VCaP (cell line): ENCODE data around the gene ATP13A3.

Experiments
- H3K27ac ChIP-seq: fragments of 450-650 bp; 2 replicates; pipeline ENCODE4 v1.5.1; 2017
- TF ChIP-seq, protein P1 (sequence below): fragments of 450-650 bp; conservative IDR thresholded peaks from 2 replicates; pipeline ENCODE4 v1.5.1; 2017; ENCODE audit warnings: mild to moderate bottlenecking, moderate library complexity

Gene ATP13A3

DNA sequence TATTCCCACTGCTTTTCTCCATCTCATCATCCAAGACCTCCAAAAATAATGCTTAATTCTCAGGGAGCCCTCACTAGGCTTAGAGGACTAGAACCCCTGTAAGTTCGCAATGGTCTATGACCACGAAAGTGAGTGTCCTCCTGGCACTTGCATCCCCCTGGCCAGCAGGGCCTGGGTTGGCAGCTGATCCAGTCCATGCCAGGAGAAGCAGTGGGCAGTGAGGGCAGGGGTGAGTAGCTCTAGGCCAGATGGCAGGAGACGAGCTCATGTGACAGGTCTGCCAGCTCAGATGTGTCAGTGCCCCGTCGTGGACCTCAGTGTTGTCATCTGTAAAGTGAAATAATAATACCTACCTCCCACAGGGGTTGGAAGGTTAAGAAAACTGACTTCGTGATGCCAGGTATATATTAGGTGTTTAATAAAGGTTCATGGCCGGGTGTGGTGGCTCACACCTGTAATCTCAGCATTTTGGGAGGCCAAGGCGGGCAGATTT, 98.8 kb downstream of the ATP13A3 start:
- TF ChIP-seq, protein P1, sequence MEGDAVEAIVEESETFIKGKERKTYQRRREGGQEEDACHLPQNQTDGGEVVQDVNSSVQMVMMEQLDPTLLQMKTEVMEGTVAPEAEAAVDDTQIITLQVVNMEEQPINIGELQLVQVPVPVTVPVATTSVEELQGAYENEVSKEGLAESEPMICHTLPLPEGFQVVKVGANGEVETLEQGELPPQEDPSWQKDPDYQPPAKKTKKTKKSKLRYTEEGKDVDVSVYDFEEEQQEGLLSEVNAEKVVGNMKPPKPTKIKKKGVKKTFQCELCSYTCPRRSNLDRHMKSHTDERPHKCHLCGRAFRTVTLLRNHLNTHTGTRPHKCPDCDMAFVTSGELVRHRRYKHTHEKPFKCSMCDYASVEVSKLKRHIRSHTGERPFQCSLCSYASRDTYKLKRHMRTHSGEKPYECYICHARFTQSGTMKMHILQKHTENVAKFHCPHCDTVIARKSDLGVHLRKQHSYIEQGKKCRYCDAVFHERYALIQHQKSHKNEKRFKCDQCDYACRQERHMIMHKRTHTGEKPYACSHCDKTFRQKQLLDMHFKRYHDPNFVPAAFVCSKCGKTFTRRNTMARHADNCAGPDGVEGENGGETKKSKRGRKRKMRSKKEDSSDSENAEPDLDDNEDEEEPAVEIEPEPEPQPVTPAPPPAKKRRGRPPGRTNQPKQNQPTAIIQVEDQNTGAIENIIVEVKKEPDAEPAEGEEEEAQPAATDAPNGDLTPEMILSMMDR = no peak
- H3K27ac ChIP-seq = no peak overlapping the region

DNA sequence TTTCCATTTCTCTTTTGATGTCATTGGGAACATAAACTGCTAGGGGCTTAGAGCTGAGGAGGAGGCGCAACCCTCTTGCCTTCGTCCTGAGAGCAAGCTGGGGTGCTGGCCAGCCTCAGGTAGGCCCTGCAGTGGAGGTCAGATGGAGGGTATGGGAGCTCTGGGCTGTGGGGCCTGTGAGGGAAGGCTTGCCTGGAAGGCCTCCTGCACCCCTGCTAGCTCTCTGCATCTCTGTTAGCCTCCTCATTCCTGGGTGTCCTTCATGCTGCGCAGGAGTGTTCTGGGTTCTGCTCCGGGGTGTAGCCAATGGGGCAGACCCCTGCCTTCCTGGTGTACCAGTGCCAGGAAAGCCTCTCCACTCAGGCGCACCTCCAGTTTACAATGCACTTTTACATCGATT, 99.5 kb downstream of the ATP13A3 start:
- TF ChIP-seq, protein P1 = no peak
- H3K27ac ChIP-seq = no peak overlapping the region

DNA sequence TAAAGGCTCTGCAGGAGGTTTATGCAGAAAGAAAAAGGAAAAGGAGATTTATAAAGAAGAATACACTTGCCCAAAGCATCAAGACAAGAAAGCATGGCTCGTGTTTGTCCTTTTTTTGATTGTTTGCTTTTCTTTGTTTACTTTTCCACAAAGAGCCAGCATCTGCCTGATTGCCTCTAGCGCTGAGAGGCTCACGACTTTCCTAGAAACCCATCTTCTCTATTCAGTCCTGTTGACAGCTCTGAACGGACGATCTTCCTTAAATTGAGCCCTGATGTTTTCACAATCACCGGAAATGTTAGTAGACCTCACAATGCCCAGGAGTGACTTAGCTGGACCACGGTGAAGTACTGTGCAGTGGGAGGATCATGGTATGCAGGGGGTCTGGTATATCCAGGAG, 100.2 kb downstream of the ATP13A3 start:
- TF ChIP-seq, protein P1 = no peak
- H3K27ac ChIP-seq = no peak overlapping the region

DNA sequence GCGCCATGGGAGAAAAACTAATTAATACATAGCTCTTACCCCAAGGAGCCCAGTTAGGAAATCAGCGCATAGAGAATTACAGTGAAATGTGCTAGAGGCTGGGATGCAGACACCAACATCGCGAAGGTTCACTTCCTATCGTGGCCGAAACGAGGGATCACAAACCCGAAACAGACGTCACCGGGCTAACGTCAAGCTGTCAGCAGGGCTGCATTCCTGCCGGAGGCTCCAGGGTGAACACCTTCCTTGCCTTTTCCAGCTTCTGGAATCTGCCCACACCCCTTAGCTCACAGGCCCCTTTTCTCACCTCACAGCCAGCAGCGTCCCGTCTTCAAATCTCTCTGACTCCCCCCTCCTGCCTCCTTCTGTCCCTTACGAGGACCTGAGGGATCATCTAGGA, 100.7 kb downstream of the ATP13A3 start:
- TF ChIP-seq, protein P1 = no peak
- no peak overlapping the region for H3K27ac ChIP-seq

DNA sequence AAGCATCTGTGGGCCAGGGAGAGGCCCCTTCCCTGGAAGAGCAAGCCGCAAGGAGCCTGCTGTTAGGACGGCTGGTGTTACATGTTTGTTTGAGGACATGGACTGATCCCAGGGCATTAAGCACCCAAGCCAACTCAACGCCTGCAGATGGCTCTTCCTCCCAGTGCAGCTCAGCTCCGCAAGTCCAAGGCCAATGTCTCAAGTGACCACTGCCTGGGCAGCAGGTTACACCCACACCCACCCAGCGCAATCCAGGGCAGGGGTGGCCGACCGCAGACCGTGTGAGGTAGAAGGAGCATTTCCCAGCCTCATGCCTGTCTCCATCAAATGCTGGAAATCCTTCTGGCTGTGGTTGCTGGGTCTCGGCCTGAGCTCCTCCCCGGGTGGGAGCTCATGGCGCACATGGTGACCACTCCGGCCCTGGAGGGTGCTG, 102.2 kb downstream of the ATP13A3 start:
- TF ChIP-seq, protein P1 = no peak
- H3K27ac ChIP-seq = no peak overlapping the region

DNA sequence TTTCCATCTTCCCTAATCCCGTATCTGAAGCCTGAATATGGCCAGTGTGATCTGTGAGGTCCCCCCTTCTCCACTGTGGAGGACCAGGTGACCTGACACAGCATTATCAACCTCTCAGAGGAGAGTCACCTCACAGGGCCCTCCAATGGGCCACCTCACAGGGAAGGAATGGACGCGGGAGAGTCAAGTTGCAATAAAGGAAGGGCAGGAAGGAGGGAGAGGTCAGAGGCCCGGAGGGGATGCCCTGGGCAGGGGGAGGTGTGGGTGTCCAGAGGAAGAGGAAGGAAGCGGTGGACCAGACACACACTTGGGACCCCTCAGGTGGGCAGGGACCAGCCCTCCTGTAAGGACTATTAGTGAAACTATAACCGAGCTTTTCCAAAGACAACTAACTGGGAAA, 102.6 kb downstream of the ATP13A3 start:
- no peak overlapping the region for H3K27ac ChIP-seq
- TF ChIP-seq, protein P1 = no peak

DNA sequence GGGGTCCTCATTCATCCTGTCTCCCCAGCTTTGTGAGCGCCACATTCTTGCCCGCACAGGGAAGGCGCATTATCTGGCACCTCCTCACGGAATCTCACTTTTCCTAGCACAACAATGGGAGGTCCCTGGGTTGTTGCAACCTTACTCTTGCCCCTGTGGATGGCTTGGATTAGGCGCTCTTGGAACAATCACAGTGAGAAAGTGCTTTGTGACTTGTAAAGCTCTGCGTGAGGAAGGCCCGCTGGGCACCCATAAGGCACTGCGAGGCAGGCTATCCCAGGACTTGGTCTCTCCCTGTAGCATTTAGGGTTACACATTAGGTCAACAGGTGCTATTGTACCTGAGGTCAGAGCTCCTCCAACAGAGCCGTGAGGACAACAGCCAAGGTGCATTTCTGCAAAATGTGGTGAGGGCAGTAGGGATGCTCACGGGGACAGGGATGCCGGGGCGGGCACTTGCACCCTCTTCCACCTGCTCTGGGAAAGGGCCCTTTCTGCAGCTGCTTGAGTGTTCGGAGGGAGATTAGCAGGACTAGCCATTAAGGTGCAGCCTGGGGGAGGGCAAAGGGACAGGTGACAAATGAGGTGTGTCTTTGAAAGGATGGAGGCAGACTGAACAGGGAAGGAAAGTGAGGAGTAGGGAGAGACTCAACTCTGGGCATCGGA, 103.4 kb downstream of the ATP13A3 start:
- TF ChIP-seq, protein P1 = no peak

More for the DNA sequence above, 103.4 kb downstream of the ATP13A3 start:
- no peak overlapping the region for H3K27ac ChIP-seq
